SK-N-MC (cell line): ENCODE data around the gene CORT.

Experiments used
- EZH2 ChIP-seq: fragments of 200-600 bp; sonication (generic); IDR thresholded peaks from one replicate; pipeline ENCODE4 v1.6.1; 2017; ENCODE audit warnings: antibody characterized with exemption
- FOXP2 ChIP-seq: optimal IDR thresholded peaks from 2 replicates; pipeline ENCODE3; 2011; ENCODE audit warnings: mild to moderate bottlenecking, moderate library complexity; ENCODE audit not compliant: insufficient read depth; ENCODE audit errors: extremely low read length, control extremely low read depth
- POLR2AphosphoS5 ChIP-seq: IDR thresholded peaks from 2 replicates; pipeline ENCODE4 v1.6.1; 2012; ENCODE audit warnings: mild to moderate bottlenecking, low read depth, low read length, borderline replicate concordance

DNA sequence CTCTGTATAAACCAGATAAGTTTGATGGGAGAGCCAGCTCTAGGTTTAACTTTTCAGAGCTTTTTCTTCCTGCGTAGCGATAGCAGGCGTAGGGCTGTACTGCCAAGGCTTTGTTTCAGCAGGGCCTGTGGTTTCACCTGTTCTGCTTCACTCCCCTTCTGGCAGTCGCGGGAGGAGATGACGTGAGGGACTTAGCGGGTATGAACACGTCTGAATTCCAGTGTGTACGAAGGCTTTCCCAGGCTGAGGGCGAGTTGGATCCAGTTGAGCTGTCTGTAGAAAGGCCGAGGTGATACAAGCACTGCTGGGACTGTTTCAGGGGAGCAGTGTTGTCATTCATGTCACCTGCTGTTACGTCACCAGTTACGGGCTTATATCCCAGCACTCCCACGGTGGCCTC lies 46.1 kb downstream of the CORT start:
- TF ChIP-seq POLR2AphosphoS5 (no peak), EZH2 (no peak), FOXP2 (no peak)
